Right ventricle myocardium superior (tissue), 1 donor: ENCODE results near the gene FOXA3. TPM values are rescaled to one million over a fixed set of nuclear protein-coding genes. Genes with fewer than 3 reads are reported as not detected.
A peak's percentile ranks its signal among the peaks of the same experiment; 100 is the strongest.
"Not testable (repeated sequence)": the region's sequence is repeated elsewhere in the genome, so short reads cannot be mapped to it uniquely, and the experiment has no call there.

ENCODE experiments used
- ATAC-seq: fragments of 200-7000 bp; cut with Tn5 transposase; one replicate; pipeline ENCODE4 v1.9.1; 2020; ENCODE audit warnings: mild to moderate bottlenecking; ENCODE audit not compliant: poor library complexity
- DNase-seq: peaks from one replicate; pipeline ENCODE4 v3.0.0-alpha.2; 2020
- intact Hi-C: fragments of 100-400 bp; cut with DNase I; formaldehyde crosslinking; loops from one replicate; pipeline ENCODE4 v1.11.2; 2022
- total RNA-seq: library from RNA; stranded (reverse); fragmentation: NEBNext Ultra II Directional; extraction: Animal tissue kit (Norgen Biotek cat#: 25700); gene quantifications from one replicate; pipeline ENCODE4 v1.2.1, GENCODE V29; 2021
- donor health status: DM: no; HTN: yes; CAD: no; lungs with severe emphysema.

Gene FOXA3
- total RNA-seq, 1 donor from 2014 or later = not detected

GRCh38 chr19:45884682-45885555 lies 20.8 kb downstream of the FOXA3 start:
- ATAC-seq (no peak), DNase-seq (no peak)

GRCh38 chr19:45885556-45886426 lies 21.7 kb downstream of the FOXA3 start, which contains the start of gene IRF2BP1:
Gene IRF2BP1 (minus strand): TSS chr19:45886141. CDS start chr19:45885774, 367 bp downstream.
- DNase-seq (peak; percentile 97), ATAC-seq (peak; percentile 91)
- intact Hi-C loops = no loop called here

More at GRCh38 chr19:45884682-45885555, 20.8 kb downstream of the FOXA3 start:
- intact Hi-C loops = no loop called here

GRCh38 chr19:45886427-45887199 lies 22.5 kb downstream of the FOXA3 start:
- intact Hi-C loops = no loop called here
- ATAC-seq = peak; percentile 93
- DNase-seq = peak; percentile 94

DNA sequence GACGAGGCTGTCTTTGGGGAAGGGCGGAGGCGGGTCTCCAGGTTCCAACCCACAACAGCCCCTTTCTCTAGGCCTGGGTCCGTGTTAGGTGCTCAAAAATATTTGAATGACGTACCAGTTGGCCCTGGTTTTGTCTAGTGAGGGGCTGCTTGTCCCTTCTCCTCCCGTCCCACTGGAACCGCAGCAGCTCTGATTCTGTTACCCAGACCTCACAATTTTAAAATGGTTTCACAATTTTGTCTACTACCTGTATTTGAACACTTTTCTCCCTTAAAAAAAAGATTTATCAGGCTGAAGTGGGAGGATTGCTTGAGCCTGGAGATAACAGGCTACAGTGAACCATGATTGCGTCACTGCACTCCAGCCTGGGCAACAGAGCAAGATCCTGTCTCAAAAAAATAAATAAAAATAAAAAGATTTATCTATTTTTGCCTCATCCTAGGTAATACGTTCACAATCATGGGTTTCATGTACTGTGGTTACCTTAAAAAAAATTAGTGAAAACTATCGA lies 23.1 kb downstream of the FOXA3 start:
- intact Hi-C loops = no loop called here
- no peak for ATAC-seq
- no peak for DNase-seq

- intact Hi-C loops = no loop called here
- no peak for ATAC-seq
- no peak for DNase-seq
These were observed 25.2 kb downstream of the FOXA3 start for GRCh38 chr19:45889210-45889885.

- ATAC-seq (no peak), DNase-seq (no peak)
- intact Hi-C loops = no loop called here
These were observed 26.8 kb downstream of the FOXA3 start for GRCh38 chr19:45890877-45891276.

DNA sequence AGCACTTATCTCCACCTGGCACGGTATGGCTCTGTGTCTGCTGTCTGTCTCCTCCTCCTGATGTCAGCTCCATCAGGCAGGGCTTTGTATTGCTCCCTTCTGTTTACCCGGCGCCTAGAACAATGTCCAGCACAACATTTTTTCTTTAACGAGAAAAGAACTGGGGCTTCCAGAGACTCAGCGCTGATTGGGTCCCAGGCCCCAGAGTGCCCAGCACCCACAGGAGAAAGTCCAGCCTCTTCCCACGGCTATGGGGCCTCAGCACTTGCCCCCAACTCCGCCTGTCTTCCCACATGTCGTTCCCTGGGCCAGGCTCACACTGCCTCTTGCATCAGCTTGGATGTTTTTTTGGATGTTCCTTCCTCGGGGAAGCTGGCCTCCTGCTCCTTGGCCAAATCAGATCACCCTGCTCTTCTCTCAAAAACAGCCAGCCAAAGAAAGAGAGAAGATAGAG lies 31.4 kb downstream of the FOXA3 start:
- intact Hi-C loops = no loop called here
- DNase-seq = no peak
- ATAC-seq = no peak

- DNase-seq, ATAC-seq, intact Hi-C loops: not testable (repeated sequence)
These were observed 32.0 kb downstream of the FOXA3 start for GRCh38 chr19:45895983-45896599.

- intact Hi-C loops = no loop called here
- no peak for DNase-seq
- no peak for ATAC-seq
These were observed 33.2 kb downstream of the FOXA3 start for GRCh38 chr19:45897261-45897812.

- ATAC-seq = no peak
- DNase-seq = no peak
- intact Hi-C loops = no loop called here
These were observed 35.1 kb downstream of the FOXA3 start for GRCh38 chr19:45899253-45899652.

DNA sequence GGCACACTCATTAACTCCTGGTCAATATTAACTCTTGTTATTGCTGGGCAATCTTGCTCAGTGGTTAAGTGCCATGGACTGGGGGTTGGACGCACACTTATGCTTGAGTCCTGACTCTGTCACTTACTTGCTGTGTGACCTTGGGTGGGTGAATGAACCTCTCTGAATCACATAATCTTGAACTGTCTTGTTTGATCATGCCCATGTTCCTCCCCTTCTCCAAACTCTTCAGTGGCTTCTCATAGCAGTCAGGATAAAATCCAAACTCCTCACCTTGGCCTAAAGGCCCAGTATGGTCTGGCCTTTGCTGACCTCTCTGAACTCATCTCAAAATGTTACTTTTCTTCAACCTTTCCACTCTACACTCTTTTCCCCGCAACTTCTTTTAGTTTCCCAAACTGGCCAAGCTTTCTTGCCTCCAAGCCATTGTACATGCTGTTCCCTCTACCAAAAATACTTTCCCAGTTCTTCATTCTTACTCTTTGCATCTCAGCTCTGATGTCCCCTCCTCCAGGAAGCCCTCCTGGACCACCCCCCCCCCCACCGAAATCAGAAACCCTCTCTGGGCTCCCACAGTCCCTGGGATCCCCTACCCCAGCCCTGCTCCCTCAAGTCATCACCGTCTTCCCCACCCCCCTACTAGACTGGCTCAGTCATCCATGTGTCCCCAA lies 35.9 kb downstream of the FOXA3 start:
- intact Hi-C loops = loop anchor here (2.0 to 5.0 kb wide), 2 partner anchors 25 to 97 kb away; partner anchors contain the start of gene CCDC61
- ATAC-seq (no peak), DNase-seq (no peak)

DNA sequence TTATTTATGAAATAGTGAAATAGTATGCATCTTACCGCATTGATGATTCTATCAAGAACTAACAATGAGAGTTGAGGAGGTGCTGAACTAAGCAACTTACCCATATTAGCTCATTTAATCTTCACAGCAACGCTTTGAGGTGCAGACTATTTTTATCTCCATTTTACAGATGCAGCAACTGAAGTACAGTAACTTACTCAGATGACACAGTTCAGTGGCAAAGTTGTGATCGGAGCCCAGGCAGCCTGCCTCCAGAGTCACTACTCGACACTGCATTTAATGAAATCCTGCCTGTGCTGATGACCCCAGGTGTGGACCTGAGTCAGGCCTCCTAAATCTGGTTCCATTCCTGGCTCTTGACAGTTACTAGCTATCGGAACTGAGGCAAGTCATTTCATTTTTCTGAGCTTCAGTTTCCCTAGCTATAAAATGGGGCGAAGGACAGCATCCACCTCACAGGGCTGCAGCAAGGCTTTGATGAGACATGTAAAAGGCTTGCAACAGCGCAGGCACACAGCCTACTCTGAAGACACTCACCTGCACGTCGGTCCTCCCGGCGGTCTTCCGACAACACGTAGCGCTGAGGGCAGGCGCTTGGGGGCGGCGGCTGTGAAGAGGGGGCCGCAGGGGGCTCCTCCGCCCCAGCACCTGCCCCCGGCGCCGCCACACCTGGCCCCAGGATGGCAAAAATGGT lies 36.8 kb downstream of the FOXA3 start:
- DNase-seq (no peak), ATAC-seq (no peak)
- intact Hi-C loops = loop anchor here (2.0 to 5.0 kb wide), 2 partner anchors 24 to 96 kb away; partner anchors contain the start of gene CCDC61

GRCh38 chr19:45901432-45901911 lies 37.3 kb downstream of the FOXA3 start:
- ATAC-seq (no peak), DNase-seq (peak; percentile 75)
- intact Hi-C loops = loop anchor here (2.0 to 5.0 kb wide), 2 partner anchors 23 to 96 kb away; partner anchors contain the start of gene CCDC61

GRCh38 chr19:45901912-45902650 lies 38.0 kb downstream of the FOXA3 start, which contains the start of gene MYPOP:
Gene MYPOP (minus strand): TSS chr19:45902613. CDS start chr19:45901773, 840 bp downstream.
- DNase-seq (no peak), ATAC-seq (no peak)
- intact Hi-C loops = loop anchor here (2.0 to 5.0 kb wide), 2 partner anchors 23 to 95 kb away; partner anchors contain the start of gene CCDC61
